Left renal pelvis (tissue), 4 donors: ENCODE data around the gene STXBP6. TPM values are rescaled to one million over a fixed set of nuclear protein-coding genes. Genes with fewer than 3 reads are reported as not detected.

Source experiments
- DNase-seq, 4 donors: peaks; one replicate each; pipeline ENCODE4 v3.0.0-alpha.2; 2013; ENCODE audit warnings: low read depth in 4 of 4, low spot score in 3 of 4
- polyA plus RNA-seq, 4 donors: library from polyadenylated mRNA; unstranded; fragments of 120-200 nt; gene quantifications; one replicate each; pipeline ENCODE4 v1.2.1, GENCODE V29; 2013; ENCODE audit not compliant: insufficient read length in 4 of 4

STXBP6 gene
- polyA plus RNA-seq, 4 donors: 9.0 to 11.0 (median 10.0) TPM

DNA sequence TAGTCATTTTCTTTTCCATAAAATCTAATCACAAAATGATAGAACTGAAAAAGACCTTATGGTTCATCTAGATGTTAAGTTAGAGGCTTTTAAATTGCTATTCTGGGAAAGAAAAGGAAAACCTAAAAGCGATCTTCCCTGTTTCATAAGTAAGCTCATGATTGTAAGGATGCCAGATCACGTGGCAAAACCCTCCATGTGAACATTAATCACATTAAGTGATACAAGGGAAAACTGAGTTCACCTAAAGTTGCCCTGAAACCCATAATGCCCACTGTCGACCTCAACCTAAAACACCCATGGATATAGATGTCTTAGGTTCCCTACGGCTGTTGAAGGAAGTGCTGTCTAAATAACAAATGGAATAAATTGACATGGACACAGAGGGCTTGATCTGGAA is 3.0 kb upstream of the STXBP6 start:
- DNase-seq: no peak

DNA sequence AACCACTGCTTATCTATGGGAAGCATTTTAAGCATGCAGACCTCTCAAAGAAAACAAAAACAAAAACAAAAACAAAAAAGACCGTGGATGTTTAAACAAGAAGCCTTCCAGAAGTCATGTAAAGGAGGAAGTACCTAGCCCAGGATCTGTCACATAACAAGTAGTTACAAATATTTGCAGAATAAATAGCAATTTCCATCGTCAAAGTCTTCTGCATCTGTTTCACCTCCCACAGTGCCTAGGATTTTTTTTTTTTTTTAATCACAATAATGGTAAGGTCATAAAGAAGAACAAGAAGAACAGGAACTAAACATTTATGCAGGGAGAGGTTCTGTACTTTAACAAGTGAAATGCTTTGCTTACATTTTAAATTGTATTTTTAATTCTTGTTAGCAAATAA is 2.4 kb upstream of the STXBP6 start:
- no peak for DNase-seq

DNA sequence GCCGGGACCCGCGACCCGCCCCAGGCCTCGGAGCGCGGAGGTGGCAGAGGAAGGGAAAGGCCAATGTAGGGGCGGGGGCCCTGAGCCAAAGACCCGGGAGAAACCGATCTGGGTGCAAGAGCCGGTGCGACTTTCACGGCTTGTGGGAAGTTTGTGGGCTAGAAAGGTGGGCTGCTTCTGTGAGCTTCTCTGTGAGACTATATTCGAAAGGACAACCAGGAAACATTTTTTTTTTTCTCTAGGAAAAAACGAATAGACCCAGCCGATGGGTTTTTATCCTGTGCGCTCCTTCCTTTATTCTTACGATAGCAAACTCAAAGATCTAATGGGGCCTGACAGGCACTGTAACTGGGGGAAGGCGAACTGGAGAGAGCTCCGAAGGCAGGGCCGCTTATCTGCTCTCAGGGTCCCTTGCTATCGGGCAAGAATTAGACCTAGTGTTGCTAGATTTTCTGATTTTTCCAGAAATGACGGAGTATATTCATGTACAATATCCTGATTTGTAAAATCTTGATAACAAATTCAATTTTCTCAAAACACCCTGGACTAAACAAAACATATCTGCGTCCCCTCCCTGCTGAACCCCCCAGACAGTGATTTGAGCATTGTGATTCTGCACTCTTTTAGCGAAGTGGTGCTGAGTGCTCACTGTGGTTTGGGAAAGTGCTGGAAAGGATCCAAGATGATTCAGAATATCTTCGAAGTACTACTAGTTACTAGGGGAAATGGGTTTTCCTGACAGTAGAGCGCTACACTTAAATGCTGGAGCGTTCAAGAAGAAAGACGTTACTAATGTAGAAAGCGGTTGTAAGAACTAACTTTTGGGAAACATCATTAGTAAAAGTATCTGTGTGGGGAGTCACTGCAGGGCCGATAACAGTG is 563 bp upstream of the STXBP6 start:
- DNase-seq: no peak

DNA sequence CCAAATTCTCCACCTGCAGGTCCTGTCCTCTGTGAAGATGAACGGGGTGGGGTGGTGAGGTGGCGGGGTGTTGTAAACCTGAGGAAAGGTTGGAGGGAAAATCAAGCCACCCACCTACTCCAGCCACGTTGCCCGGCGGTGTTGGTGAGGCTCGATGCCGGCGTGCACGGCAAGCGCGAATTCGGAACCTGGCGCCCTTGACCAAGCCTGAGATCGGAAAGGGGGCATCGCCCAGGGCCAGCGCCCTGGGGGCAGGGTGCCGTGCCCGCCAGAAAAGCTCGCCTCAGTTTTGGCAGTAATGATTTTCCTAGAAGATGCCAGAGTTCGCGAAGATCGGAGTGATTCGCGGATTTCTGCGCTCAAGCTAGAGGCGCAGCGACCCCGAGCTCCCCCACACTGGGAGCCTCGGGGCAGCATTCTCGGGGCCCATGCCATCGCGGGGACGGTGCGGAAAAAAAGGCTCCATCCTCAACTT is 817 bp downstream of the STXBP6 start:
- DNase-seq: no peak

DNA sequence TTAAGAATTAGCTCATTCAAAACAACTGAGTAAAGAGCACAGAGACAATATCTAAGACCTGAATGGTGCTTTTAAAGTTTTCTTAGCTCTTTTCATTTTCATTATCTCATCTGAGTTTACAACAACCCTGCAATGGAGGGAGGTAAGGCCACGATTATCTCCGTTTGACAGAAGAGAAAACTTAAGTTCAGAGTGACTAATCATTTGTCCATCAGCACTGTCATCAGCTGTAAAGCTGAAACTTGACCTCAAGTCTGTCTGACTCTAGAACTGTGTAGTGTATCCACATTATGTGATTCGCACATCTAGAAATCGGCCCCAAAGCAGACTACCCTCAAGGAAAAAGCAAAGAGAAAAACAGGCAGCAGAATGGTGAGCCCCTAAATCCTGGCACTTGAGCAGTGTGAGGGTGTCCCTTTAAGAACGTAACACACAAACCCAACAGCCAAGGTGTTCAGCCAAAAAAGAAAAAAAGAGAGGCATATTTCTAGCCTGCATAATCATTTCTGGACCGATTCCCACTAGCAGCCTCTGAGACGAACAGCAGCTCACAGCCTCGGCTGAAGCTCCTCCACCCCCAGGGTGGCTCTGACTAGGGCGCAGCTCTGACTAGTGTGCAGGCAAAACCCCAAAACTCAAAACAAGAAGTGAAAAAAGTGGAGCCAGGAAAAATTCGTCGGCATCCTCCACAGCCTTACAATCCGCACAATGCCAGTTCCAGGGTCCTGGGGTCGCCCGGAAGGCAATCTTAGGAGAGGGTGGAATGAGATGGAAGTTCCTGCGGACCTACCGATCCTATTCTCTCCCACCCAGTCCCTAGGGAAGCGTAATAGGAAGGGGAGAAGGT is 1.6 kb downstream of the STXBP6 start:
- no peak for DNase-seq

DNA sequence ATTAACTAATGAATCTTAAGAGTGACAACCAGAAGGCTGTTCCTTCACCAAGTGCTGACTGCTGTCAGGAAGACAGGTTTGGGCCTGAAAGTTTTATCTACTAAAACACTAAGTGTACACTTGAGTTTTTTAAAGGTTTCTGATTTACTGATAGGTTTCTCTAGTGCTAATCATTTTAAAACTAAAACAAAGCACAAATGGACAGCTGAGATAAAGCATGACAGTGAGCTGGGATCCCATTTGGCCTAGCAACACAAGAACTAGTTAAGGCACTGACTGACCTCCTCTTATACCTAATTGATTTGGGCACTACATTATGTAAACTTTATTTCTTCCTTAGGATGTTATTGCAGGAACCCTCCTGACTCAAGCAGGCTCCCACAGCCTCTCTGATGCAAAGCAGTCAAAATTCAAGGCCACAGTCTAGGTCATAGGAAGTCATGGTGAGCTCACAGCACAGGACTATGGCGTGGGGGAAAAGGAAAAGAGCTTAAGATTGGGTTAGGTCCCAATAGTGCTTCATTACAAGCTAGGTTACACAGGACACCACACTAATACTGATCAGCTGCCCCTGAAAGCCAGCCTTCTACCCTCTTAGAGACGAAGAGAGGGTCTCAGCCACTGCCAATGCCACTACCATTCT is 3.5 kb downstream of the STXBP6 start:
- no peak for DNase-seq

DNA sequence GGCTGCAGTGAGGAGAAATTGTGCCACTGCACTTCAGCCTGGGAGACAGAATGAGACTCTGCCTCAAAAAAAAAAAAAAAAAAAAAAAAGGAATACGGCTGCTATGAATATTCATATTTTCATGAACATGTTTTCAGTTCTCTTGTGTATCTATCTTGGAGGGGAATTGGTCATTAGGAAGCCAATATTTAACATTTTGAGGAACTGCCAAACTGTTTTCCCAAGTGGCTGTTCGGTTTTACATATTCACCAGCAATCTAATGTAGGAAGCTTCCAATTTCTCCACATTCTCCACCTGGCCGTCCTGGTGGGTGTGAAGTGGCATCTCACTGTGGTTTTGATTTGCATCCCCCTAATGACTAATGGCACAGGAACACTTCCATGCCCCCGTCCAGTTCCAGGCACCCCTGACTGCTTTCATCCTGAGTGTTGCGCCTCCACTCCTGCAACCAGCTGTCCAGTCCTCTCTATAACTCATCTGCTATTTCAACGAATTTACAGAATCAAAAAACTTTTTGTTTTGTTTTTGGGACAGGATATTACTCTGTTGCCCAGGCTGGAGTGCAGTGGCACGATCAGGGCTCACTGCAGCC is 5.7 kb downstream of the STXBP6 start:
- no peak for DNase-seq

DNA sequence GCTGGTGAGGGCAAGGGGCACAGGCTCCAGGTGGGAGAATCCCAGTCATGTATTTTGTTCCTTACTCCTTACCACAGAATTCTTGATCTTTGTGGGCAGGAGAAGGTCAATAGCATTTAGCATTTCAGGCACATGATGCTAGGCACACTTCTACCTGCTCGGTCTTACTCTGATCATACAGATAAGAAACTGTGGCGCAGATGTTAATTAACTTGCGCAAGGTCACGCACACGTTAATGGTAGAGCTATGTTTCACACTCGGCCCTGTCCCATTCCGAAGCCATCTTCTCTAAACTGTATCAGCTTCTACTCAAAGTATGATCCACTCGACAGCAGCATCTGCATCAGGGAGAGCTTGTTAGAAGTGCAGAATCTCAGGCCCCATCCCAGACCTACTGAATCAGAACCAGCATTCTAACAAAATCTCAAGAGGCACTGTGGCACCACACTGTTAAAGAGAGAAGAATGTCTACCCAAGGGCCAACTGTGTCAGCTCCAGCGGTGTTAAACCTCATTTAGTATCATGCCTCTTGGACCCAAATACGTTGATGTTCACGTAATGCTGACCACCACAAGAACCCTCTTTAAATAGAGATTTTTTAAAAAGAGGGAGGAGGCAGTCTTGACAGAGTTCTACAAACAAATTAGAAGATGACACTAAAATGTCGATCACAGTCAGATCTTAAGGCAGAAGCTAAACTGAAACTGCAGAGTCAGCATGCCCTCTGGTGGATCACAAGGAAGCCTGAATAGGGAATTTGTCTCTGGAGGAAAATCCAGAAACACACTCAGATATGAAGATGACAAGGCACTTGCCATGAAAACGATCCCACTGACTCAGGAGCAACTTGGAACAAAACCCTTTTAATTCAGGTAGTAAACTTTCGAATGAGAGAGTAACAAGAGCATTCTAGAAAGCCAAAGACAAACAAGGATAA is 7.3 kb downstream of the STXBP6 start:
- peak in 2 of 4 donors; percentile 34 to 38 for DNase-seq

DNA sequence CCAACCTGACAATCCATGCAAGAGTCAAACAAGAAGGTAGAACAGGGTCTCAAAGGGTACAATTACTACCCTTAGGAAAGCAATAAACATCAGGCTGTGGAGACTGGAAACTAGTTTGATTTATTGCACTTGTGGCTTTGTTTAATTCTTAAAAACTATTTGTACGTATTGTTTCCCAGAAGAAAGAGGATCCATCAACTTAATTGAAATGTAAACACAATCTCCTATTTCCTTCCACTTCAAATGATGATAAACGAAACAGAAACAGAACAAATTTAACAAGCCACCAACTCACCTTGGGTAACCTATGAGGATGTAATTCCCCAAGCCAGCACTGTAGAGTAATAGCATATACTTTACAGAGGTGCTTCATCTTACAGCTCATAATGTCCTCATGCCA is 8.0 kb downstream of the STXBP6 start:
- no peak for DNase-seq

DNA sequence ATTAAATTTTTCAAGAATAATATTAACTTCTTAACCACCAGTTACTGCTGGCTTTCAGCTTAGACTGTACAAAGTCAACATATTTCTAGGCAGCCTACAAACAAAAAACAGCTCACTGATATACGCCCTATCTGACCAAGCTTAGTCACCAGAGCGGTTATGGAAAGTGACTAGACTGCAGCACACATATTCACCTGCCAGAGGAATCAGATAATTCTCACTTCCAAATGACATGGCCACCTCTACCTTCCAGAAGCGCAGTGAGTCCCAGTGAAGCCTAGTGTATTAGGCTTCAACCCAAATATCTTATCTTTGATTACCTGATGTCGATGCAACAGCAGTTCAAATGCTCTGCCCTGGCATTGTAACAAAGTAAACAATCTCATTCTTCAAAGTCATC is 8.5 kb downstream of the STXBP6 start:
- DNase-seq: no peak

DNA sequence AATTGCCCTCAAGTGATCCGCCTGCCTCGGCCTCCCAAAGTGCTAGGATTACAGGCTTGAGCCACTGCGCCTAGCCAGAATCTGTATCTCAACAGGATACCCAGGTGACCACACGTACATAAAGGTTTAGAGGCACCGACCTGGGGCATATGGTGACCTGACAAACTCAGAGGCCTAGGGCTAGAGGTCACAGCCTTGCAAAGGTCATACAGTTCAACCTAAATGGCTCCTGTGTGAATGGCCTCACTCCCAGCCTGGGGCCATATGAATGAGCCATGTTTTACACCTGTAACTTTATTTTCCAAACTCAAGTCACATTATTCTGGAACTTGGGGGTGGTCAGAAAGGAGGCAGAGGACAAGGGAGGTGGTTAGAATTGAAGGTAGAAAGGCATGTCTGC is 10.0 kb downstream of the STXBP6 start:
- no peak for DNase-seq

DNA sequence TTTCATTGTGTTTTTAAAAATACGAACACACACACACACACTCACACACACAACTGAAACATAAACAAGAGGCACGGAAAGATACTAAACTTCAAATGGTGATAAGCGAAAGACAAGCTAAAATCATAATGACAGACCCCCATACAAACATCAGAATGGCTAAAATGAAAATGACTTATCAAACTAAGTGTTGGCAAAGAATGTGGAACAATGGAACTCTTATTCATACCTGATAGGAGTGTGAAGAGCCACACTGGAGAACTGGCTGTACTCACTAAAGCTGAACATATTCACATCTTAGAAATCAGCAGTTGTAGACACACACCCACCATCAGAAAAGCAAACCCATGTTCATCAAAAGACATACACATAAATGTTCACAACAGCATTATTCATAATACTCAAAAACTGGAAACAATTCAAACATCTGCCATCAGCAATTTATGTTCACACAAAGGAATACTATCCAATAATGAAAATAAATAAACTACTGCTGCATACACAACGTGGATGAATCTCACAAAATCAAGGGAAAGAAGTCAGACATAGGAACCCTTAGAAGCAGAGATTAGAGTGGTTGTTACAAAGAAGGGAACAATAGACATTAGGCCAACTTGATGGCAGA is 11.8 kb downstream of the STXBP6 start:
- no peak for DNase-seq

DNA sequence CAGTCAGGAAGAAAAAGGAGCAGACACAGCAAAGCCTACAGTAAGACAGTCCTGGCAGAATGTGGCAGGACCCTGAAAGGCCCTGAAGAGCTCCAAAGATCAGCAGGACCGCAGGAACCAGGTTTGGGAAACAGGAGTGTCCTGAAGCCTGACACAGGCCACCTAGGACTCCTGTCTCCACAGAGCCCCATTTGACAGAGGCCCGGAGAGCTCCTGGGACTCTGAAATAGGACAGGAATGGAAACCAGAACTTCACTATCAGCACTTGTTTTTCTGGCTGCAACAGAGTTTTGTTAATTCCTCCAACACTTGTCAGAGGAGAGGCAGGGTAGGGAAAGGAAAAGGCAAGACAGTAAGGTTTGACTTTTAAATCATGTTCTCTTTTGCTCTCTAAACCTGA is 12.9 kb downstream of the STXBP6 start:
- no peak for DNase-seq

DNA sequence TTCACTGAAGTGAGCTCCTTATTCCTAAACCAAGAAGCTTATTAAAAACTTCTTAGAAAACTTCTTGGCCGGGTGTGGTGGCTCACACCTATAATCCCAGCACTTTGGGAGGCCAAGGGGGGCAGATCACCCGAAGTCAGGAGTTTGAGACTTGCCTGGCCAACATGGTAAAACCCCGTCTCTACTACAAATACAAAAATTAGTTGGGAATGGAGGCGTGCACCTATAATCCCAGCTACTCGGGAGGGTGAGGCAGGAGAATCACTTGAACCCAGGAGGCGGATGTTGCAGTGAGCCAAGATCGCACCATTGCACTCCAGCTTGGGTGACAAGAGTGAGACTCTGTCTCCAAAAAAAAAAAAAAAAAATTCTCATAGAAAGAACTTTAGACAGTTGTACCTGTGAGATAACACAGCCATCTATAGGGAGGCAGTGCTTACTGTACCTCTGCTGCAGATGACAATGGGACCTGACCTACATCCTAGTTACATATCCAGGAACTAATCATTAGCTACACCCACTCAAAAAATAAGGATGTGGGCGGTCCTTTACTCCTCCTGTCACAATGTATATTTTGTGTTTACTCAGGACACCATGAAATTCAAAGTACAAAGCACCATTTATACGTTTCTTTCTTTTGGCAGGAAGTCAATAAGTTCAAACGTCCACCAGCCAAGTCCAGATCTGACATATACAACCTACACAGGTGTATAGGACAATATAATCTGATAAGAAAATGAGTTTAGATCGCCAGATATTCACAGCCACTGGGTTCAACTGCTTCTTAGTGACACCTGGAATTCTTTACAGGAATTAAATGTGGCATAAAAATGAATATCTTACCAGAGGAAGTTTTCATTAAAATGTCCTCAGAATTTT is 14.9 kb downstream of the STXBP6 start:
- DNase-seq: no peak

DNA sequence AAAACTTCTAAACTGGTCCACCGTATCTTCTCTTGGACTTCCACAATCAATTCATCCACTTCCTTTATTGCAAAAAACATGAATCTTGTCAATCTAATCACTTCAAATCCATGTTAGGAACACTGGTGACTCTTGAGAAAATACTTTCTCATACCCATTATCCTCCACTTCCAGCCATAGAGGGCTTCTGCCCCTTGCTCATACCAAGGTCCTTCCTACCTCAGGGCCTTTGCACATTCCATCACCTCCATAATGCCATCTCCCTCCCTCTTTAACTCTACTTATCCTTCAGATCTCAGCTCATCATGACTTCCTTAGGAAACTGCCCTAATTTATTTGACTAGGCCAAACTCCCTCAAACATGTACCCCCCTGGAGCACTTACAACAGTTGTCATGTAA is 16.6 kb downstream of the STXBP6 start:
- no peak for DNase-seq

DNA sequence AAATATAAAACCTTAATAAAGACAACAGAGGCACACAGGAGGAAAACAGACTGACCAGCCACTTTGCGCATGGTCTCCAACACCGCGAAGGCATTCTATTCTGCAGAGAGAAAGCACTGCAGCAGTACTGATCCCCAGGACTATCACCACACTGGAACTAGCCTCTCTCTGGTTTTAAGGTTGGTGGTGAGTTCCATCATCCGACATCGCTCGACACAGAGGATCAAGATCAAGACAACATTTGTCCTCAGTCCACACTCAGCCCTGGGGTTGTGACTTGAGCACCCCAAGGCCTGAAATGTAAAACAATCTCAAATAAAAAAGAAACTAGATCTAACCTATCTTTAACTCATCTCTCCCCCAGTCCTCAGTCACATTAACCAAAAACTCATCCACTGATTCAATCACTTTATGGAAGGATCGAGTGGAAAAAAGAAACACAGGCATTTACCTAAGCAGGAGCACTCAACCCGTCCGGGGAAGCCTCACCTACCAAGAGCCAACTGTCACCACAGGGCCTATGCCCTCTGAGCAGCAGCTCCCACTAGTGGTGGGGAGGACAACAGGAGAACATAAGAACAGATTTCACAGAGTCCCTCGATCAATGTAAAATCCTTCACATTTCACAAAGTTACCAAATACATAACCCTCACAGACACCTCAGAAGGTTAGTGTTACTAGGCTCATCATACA is 17.7 kb downstream of the STXBP6 start:
- DNase-seq: no peak

DNA sequence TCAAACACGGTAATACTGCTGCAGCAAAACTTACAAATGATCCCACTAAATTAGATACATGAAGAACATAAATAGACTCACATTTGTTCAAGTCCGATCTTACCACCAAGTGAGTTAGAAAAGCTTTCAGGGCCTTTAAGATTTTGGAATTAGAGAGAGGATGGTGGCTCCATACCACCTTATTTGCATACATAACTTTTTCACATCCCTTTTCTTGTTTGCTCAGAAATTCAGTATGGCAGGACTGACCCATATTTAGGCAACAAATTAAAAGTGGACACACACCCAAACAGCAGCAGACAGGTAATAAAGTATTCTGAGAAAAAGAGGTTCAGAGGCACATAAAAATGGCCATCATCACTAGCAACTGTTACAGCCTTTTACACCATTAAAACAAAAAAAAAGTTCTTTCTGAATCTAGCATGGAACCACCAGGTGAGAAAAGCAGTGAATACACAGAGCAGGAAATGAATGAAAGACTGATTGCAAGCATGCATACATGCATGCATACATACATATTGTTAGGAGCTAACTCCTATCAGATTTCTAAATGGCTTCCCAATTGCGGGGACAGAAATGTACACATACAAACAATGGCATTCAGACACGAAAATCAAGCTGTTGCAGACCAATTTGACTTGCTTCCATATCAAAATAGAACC is 23.3 kb downstream of the STXBP6 start:
- no peak for DNase-seq
